ENCODE data around the gene PLCB3. TPM values are rescaled to one million over a fixed set of nuclear protein-coding genes. Genes with fewer than 3 reads are reported as not detected.

Gene PLCB3
- total and polyA plus RNA-seq, 2 of the 13 experiments (the other 11 are each of a cell fraction or from before 2014, with no cell fraction given), result 7.5 to 13.8 TPM

DNA sequence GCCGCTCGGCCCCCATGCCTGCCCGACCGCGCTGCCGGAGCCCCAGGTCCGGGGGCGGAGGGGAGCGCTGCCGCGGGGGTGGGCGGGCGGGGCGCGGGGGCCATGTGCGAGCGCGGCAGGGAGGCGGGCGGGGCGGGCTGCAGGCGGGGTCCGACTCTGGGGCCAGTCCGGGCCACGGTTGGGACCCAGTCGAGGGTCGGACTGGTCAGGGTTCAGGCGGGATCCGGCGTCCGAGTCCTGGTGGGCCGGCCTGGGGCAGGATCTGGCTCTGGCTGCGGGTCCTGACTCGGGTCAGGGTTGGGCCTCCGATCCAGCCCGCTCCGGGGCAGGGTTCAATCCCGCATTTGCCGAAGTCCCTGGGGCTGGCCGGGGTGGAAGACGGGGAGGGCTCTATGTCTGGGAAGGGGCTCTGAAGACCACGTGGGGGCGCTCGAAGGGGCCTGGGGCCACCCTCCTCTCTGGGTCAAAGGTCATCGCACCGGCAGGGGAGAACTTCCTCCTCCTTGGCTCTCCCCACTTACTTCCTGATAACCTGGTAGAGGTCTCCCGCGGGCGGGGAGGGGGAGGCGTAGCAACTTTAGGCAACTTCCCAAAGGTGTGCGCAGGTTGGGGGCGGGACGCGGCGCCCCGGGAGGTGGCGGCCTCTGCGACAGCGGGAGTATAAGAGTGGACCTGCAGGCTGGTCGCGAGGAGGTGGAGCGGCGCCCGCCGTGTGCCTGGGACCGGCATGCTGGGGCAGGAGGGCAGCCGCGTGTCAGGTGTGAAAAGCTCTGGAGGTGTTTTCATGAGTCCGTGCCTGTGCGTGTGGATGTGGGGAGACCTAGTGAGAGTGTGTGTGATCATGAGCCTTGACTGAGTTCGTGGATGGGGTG is 54.6 kb downstream of the PLCB3 start (continued):
- TF ChIP-seq ZNF543 (CRISPR knock-in tag; IDR thresholded peaks at IDR 0.05) (no peak), ZNF510 (CRISPR knock-in tag; IDR thresholded peaks at IDR 0.05; ENCODE audit: low read depth) (no peak), ZNF784 (CRISPR knock-in tag; IDR thresholded peaks at IDR 0.05; ENCODE audit: borderline replicate concordance) (no peak), SNRNP70 (IDR thresholded peaks at IDR 0.05; ENCODE audit: low read depth, low read length) (no peak), TBP (CRISPR knock-in tag; IDR thresholded peaks at IDR 0.05) (no peak), MXD1 (CRISPR knock-in tag; IDR thresholded peaks at IDR 0.05) (0 out of 2 replicates have a peak, but pooled peaks have one; percentile 49), U2AF1 (optimal IDR thresholded peaks at IDR 0.05; ENCODE audit: low read depth, low read length) (no peak), ZNF318 (CRISPR knock-in tag; IDR thresholded peaks at IDR 0.05) (no peak), GPN1 (CRISPR knock-in tag; IDR thresholded peaks at IDR 0.05; ENCODE audit: borderline replicate concordance) (no peak), ZFP90 (CRISPR knock-in tag; IDR thresholded peaks at IDR 0.05; ENCODE audit: borderline replicate concordance) (no peak)
- TF ChIP-seq, protein P1, sequence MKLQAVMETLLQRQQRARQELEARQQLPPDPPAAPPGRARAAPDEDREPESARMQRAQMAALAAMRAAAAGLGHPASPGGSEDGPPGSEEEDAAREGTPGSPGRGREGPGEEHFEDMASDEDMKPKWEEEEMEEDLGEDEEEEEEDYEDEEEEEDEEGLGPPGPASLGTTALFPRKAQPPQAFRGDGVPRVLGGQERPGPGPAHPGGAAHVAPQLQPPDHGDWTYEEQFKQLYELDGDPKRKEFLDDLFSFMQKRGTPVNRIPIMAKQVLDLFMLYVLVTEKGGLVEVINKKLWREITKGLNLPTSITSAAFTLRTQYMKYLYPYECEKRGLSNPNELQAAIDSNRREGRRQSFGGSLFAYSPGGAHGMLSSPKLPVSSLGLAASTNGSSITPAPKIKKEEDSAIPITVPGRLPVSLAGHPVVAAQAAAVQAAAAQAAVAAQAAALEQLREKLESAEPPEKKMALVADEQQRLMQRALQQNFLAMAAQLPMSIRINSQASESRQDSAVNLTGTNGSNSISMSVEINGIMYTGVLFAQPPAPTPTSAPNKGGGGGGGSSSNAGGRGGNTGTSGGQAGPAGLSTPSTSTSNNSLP (IDR thresholded peaks at IDR 0.05; ENCODE audit: low read depth, low read length), result no peak
- TF ChIP-seq, protein P2, sequence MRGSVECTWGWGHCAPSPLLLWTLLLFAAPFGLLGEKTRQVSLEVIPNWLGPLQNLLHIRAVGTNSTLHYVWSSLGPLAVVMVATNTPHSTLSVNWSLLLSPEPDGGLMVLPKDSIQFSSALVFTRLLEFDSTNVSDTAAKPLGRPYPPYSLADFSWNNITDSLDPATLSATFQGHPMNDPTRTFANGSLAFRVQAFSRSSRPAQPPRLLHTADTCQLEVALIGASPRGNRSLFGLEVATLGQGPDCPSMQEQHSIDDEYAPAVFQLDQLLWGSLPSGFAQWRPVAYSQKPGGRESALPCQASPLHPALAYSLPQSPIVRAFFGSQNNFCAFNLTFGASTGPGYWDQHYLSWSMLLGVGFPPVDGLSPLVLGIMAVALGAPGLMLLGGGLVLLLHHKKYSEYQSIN (CRISPR knock-in tag; IDR thresholded peaks at IDR 0.05; ENCODE audit: borderline replicate concordance), result no peak
- TF ChIP-seq, protein P3, sequence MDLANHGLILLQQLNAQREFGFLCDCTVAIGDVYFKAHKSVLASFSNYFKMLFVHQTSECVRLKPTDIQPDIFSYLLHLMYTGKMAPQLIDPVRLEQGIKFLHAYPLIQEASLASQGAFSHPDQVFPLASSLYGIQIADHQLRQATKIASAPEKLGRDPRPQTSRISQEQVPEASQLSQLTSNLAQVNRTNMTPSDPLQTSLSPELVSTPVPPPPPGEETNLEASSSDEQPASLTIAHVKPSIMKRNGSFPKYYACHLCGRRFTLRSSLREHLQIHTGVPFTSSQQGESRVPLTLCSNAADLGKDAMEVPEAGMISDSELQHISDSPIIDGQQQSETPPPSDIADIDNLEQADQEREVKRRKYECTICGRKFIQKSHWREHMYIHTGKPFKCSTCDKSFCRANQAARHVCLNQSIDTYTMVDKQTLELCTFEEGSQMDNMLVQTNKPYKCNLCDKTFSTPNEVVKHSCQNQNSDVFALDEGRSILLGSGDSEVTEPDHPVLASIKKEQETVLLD (CRISPR knock-in tag; IDR thresholded peaks at IDR 0.05; ENCODE audit: low read depth), result no peak
